GM21528 (cell line): ENCODE measurements around the gene DHRS4.
"Not testable (repeated sequence)": the region's sequence is repeated elsewhere in the genome, so short reads cannot be mapped to it uniquely, and the experiment has no call there.

Experiments
- ATAC-seq: cut with Tn5 transposase; IDR thresholded peaks from one replicate; pipeline ENCODE4 v1.9.1; 2021; ENCODE audit warnings: mild to moderate bottlenecking, moderate library complexity; ENCODE audit not compliant: unreplicated experiment, low FRiP score

DHRS4 gene

DNA sequence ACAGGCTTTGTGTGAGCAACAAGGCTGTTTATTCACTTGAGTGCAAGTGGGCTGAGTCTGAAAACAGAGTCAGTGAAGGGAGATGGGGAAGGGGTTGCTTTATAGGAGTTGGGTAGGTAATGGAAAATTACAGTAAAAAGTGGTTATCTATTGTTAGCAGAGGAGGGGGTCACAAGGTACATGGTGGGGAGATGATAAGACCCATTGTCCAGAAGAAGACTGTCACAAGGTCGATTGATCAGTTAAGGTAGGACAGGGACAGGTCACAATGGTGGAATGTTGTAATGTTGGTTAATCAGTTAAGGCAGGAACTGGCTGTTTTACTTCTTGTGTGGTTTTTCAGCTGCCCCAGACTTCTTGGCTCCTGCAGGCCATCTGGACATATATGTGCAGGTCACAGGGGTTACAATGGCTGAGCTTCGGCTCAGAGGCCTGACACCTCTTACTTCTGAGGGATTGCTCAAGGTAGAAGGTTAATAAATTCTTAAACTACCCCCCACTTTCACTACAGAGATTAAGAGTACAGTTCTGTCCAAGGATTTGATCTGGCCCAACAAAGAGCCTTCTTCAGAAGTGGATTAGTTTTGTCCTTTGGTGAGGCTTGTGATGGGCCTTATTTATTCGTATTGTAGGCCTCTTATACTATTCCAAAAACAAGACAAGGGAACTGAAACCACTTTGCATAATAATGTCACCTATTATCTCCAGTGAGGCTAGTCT is 13.8 kb upstream of the DHRS4 start:
- ATAC-seq = no peak

GRCh38 chr14:23941230-23941629 is 12.3 kb upstream of the DHRS4 start:
- no peak for ATAC-seq

DNA sequence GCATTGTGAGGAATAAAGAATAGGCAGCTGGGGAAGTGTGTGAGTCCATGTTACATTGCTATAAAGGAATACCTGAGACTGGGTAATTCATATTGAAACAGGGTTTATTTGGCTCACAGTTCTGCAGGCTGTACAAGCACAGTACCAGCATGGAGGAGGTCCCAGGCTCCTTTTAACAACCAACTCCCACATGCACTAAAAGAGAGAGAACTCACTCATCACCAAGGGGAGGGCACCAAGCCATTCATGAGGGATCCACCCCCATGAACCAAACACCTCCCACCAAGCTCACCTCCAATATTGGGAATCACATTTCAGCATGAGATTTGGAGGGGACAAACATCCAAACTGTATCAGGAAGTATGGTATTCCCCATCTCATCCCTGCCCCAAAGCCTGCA is 11.9 kb upstream of the DHRS4 start:
- no peak for ATAC-seq

DNA sequence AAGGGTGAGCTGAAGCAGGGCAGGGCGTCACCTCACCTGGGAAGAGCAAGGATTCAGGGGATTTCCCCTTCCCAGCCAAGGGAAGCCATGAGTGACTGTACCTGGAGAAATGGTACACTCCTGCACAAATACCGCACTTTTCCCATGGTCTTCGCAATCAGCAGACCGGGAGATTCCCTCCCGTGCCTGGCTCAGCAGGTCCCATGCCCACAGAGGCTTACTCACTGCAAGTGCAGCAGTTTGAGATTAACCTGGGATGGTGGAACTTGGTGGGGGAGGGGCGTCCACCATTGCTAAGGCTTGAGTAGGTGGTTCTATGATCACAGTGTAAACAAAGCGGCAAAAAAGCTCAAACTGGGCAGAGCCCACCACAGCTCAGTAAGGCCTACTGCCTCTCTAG is 11.0 kb upstream of the DHRS4 start:
- ATAC-seq = no peak

GRCh38 chr14:23949069-23949468 is 4.5 kb upstream of the DHRS4 start:
- not testable (repeated sequence) for ATAC-seq

GRCh38 chr14:23950411-23951135 is 3.0 kb upstream of the DHRS4 start:
- no peak for ATAC-seq

- ATAC-seq = not testable (repeated sequence)
Observed at GRCh38 chr14:23951136-23951466, 2.5 kb upstream of the DHRS4 start.

GRCh38 chr14:23951590-23952201 is 1.9 kb upstream of the DHRS4 start:
- ATAC-seq = no peak

DNA sequence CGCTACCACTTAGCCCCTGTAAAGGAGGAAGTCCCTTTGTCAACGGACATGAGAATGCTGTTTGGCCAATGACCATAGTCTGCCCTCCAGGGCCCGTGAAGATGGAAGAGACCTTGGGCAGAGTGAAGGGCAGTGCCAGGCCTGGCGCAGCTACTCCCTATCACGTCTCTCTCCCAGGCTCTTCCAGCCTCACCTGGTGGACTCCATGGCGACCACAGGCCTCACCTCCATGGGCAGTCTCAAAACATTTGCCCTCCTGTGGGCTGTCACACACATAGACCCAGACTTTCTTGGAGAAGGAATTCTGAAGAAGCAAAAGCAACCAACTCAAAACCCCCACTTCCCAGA is 480 bp upstream of the DHRS4 start:
- not testable (repeated sequence) for ATAC-seq

DNA sequence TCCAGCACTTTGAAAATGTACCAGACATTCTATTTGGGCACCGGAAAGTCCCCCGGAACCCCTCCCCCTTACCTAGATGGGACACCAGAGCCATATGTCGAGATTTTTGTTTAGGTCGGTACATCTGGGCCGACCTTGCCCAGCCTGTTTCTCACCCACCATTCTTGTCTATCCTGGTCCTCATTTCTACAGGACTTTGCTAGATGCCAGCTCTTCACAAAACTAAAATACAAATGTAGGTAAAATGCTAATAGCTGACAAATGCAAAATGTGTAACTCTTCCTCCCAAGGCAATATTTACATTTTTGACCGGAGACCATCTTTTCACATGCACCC is 677 bp downstream of the DHRS4 start:
- ATAC-seq = not testable (repeated sequence)

GRCh38 chr14:23954965-23955364 is 1.4 kb downstream of the DHRS4 start:
- ATAC-seq = not testable (repeated sequence)

DNA sequence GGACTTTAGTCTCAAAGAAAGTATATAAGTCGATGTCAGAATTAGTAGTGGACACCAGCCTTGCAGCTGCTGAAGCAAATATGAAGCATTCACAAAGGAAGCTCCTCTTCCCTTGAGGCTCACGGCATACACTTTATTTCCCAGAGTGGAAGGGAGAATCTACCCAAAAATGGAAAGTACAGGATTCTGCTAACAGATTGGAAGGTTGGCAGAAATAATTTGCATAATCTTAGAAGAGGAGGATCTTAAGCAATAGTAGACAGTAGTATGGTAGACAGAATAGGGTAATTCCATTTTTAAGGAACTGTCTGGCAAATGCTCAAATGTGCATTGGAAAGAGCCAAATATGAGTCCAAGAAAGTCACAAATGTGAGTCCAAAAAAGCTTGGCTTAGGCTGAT is 2.2 kb downstream of the DHRS4 start:
- ATAC-seq = not testable (repeated sequence)

- not testable (repeated sequence) for ATAC-seq
Observed at GRCh38 chr14:23957913-23958569, 4.5 kb downstream of the DHRS4 start.

DNA sequence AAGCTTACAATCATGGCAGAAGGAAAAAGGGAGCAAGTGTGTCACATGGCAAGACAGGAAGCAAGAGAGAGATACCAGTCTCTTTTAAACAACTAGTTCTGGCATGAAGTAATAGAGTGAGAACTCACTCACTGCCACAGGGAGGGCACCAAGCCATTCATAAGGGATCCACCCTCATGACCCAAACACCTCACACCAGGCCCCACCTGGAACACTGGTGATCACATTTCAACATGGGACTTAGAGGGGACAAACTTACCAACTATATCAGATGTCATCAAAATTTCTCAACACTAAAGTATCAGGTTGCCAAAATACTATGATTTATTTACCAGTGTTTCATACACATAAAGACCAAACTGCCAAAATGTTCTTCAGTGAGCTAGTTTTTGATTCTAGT is 7.3 kb downstream of the DHRS4 start:
- not testable (repeated sequence) for ATAC-seq

GRCh38 chr14:23961704-23962103 is 8.1 kb downstream of the DHRS4 start:
- ATAC-seq = not testable (repeated sequence)

DNA sequence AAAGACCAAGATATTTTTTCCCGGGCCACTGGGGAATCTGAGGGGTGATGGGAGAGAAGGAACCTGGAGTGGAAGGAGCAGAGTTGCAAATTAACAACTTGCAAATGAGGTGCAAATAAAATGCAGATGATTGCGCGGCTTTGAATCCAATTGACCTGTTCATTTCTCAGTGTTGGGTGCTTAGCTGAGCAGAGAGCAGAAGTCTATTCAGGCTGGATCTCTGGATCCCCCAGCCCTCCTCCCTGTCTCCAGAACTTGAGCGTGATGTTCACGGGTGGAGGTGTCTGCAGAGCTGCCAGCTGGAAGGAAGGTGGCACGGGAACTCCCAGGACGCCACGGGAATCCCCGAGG is 15.5 kb downstream of the DHRS4 start:
- ATAC-seq = not testable (repeated sequence)

DNA sequence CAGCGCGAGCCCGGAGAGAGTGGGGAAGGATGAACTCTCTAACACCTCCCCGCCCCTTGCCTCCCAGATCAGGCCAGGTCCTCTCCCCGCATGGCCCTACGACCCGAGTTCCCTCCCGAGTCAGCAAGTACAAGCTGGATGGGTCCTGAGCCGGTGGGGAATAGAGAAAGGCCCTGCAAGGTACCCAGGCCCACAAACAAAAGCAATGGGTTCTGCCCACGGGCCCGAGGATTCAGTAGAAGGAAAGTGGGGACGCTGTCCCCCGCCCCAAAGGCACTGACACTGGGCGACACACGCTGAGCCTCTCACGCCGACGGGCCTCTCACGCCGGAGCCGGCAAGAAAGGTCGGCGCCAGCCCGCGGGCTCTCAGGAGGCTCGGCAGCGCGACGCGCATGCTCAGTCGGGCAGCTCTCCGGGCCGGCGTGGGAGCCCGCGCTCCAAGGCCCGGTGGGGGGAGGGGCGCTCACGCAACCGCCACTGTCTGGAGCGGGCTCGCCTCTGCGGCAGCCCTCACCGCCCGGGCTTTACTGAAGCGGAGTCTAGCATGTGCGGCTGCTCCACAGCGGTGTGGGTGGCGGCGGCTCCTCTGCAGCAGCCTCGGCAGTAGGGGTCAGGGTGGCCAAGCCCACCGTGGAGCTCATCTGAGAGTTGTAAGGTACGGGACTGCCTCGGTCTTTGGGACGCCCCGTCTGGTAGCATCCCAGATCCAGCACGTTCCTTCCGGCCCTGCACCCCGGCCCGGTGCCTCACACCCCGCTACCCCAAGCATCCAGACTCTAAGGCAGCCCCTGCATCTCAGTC is 16.1 kb downstream of the DHRS4 start:
- not testable (repeated sequence) for ATAC-seq

DNA sequence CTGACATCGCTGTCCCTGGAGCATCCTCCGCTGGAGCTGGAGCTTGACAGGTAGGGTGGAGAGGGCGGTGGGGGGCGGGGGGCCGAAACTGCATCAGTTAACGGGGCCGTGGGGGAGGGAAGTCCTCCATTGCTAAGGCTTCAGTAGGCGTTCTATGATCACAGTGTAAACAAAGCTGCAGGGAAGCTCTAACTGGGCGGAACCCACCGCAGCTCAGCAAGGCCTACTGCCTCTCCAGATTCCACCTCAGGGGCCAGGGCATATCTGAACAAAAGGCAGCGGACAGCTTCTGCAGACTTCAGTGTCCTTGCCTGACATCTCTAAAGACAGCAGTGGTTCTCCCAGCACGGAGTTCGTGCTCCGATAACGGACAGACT is 16.7 kb downstream of the DHRS4 start:
- ATAC-seq = not testable (repeated sequence)

GRCh38 chr14:23973178-23973577 is 19.6 kb downstream of the DHRS4 start:
- ATAC-seq = not testable (repeated sequence)

DNA sequence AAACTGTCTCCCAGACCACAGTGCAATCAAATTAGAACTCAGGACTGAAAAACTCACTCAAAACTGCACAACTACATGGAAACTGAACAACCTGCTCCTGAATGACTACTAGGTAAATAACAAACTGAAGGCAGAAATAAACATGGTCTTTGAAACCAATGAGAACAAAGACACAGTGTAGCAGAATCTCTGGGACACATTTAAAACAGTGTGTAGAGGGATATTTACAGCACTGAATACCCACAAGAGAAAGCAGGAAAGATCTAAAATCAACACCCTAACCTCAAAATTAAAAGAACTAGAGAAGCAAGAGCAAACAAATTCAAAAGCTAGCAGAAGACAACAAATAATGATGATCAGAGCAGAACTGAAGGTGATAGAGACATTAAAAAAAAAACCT is 20.5 kb downstream of the DHRS4 start:
- ATAC-seq = not testable (repeated sequence)

DNA sequence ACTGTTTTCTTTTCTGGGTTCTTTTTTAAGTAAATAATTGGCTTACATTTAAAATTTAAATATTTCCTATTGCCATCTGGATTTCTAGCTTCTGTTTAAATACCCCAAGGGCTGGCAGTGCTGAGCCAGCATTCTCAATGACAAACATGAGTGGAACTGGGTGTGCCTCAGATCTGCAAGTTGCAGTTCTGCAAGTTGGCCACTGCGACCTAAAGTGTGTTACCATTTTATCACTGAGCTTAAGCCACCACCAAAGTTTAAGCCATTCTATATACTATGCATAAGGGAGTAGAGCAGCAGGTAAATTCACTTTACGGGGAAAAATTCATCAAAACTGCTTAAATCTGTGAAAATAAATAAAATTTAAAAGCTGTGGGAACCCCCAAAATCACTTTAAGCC is 23.6 kb downstream of the DHRS4 start:
- not testable (repeated sequence) for ATAC-seq
